NCI-H82 (cell line): ENCODE results near the gene EXOC6B.

Source experiments
- DNase-seq: peaks from one replicate; lab custom pipeline; 2025; lab: John Stamatoyannopoulos, UW

Gene EXOC6B

DNA sequence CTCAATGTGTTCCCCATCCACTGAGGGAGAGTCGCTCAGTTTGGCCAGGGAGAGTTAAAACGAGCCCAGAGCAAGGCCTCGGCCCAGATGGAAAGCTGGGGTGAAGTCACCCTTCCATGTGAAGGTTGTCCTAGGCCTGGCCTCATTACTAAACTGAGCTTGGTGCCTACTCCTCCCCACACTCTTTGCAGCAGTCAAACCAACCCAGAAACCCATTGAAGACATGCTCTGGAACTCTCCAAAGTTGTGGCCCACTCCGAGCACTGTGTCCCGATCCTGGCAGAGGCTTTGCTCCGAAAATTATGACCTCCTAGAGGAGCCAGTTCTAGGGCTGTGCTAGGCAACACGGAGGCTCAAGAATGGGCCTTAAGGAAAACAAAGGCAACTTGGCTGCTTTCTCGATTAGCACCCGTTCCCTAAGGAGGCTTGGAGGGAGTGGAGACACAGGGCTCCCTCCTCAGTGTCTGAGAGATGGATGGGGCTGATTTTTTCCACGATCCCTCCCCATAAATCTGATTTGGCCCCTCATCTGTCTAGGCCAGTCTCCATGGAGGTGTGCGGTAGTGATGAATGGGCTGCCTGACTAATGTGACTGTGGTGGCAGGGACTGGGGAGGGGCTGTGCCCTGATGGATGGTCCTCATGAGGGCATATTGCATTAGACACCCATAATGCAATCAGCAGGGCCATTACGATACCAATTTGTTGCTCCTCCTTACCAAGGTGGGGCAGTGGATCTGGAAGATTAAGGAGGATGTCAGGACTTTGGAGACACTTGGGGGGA, 666.4 kb downstream of the EXOC6B start:
- no peak for DNase-seq

DNA sequence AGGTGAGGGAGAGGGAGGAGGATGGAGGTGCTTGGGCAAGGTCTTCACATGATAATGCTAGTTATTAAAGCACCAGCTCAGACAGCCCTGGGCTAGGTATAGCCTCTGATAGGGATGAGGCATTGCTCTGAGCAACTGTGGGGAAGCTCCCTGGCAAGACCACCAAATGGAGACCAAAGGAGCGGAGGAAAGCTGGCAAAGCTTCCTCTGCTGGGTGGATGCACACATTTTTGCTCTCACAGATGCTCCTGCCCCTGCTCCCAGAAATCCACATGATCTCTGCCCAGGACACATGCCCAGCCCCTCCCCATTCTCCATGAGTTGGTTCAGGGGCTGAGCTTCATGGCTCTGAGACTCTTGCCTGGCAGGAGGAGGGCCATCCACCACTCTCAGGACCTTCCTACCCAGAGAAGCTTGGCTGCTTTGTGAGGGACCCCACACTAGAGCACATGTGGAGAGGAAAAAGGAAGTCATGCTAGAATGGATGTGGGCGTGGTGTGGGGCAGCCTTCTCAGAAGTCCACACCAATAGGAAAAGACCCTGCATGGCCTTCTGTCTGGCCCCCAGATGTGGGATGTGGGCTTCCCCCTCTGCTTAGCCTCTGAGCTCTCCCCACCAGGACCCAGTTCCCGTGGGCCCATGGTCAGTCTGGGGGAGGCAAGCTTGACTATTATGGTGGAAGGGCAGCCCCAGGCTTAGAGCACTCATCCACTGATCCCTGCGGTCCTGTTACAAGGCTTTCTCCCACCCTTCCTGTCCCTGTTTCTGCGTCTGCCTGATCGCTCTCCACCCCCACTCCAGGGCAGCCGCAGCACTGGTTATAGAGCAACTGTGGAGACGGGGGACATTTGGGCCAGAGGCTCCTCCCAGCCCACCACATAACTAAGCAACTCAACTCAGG, 667.7 kb downstream of the EXOC6B start:
- no peak for DNase-seq

DNA sequence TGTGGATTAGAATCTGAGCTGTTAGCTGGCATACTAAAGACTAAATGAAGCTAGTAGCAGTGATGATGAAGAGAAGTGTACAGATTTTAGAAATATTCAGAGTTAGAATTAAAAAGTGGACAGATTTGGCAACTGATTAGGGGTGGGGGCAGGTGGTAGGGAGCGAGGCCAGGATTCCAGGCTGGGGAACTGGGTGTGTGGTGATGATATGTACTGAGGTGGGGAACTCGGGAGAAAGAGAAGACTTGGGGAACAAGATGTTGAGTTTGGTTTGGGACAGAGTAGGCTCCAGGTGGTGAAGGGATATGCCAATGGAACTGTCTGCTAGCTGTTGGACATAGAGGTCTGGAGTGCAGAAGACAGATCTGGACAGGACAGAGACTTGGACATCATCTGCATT, 669.0 kb downstream of the EXOC6B start:
- no peak for DNase-seq

DNA sequence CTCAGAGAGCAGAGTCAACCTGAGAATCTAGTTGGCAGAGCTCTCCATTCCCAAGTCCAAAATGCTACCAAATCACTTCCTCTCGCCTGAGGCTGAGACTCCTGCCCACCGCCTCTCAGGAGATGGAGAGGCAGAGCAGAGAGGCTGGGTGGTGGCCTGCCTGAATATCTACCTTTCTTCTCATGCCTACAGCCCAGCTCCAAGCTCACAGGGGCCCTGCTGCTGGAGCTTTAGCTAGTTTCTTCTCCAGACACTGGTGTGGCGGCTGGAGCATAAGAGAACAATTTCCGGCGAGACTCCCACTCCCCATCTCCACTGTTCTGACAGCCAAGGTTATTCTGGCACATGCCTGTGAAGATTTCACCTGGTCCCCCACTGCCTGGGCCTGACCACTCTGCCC, 670.1 kb downstream of the EXOC6B start:
- DNase-seq: no peak

DNA sequence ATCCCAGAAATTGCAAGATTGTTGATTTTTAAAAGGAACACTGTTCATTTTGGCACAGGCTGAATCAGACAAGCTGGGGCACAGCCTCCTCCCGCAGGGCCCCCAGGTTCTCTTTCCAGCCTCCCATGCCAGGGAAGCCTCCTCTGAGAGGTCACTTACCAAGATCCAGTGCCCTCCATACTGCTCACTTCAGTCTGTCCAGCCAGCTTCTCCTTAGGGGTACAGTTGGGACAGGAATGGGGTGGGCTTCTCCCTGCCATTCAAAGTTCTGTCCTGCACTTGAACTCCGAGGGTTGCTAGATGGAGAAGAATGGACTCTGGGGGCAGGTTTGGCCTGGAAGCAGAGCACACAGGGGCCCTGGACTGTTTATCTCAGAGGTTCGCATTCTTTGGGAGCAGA, 670.7 kb downstream of the EXOC6B start:
- DNase-seq: no peak

DNA sequence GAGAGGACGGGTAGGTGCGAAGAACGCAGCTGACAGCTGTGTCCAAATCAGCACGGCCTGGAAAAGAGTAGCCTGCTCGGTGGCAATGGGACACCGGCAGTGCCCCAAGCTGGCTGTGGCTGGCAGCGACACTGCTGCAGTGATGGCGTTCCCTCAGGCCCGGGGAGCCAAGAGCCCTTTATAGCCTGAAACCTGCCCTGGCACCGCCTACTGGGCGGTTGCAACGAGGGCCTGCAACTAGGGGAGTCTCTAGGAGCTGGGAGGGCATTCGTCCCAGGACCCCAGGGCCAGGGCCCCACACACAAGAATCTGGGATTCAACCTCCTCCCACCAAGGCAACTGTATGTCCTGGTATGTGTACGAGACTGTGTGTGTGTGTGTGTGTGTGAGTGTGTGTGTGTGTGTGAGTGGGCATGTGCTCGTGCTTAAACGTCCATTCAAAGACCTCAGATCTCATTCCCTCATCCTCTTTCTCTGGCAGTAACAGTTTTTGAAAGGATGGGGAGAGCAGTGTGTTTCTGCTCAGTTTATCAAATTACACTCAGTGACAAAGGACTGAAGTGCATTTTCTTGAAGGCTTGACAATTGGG, 671.4 kb downstream of the EXOC6B start:
- no peak for DNase-seq

- no peak for DNase-seq
Observed at GRCh38 chr2:72153924-72154323, 671.9 kb downstream of the EXOC6B start.

- no peak for DNase-seq
Observed at GRCh38 chr2:72153026-72153791, 672.6 kb downstream of the EXOC6B start.

GRCh38 chr2:72150861-72151356, 674.9 kb downstream of the EXOC6B start:
- no peak for DNase-seq

- peak; percentile 83 for DNase-seq
Observed at GRCh38 chr2:72150157-72150860, 675.5 kb downstream of the EXOC6B start.

- DNase-seq: peak; percentile 46
Observed at GRCh38 chr2:72149556-72150156, 676.2 kb downstream of the EXOC6B start.

DNA sequence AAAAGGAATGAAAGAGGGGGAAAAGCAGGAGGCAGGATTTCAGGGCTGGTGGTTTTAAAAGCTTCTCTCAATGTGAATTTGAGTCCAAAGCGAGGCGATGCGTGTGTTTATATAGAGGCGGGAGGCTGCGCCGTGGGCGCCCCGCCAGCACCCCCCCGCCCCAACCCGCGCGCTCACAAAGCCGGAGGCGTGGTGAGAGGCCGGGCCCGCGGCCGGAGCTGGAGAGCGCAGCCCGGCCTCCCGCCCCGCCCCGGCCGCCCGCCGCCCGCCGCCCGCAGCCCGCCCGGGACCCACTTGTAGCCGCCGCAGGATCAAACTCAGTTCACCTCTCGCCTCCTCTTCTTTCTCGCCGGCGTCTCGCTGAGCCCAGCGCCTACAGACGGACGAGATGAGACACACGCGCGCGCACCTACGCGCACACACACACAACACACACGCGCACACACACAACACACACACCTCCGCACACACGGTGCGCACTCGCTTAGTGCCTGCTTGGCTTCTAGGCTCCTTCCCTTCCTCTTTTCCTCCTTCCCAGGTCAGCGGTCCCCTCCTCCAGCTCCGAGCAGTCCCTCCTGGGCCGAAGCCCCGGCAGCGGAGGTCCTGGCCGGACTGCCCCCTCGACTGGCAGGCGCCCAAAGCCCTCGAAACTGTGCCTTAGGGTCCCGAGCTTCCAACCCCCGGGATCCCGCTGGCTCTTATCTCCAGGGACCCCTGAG, 676.8 kb downstream of the EXOC6B start:
- peak; percentile 21 for DNase-seq

DNA sequence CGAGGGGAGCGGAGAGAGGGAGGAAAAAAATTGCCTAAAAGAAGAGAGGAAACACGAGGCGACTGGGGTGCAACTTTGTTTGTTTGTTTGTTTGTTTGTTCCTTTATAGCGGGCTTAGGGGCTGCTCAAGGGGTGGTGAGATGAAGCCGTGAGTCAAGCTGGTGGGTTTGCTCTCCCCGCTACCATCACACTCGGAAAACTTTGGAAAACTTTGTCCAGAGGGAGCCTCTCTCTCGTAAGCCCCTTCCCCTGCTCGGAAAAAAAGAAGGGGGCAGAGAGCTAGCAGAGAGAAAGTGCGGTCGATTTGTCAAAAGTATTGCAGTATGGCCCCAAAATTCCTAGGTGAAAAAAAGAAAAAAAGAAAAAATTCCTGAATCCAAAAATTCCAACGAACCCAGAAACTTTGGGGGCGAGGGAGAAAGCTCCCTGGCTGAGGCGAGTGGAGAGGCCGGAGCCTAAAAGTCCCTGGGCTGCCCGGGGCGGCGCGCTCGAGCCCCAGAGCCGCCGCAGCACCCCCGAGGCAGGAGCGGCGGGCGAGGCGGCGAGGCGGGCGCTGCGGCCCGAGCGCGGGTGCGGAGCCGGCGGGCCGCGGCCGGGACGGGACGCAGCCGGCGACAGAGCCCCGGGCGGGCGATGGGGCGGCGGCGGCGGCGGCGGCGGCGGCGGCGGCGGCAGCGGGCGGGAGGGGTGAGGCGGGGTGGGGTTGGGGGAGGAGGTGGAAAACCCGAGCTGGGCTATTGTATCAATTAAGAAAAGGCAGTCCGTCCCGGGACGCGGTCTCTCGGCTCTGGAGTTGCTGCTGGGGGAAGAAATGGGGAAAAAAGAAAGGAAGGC, 677.6 kb downstream of the EXOC6B start:
- no peak for DNase-seq

GRCh38 chr2:72147303-72147971, 678.4 kb downstream of the EXOC6B start, which contains the start of gene CYP26B1:
TSS of gene CYP26B1 (minus strand) at chr2:72147862. CDS start at chr2:72147834, 28 bp downstream.
- DNase-seq: no peak

DNA sequence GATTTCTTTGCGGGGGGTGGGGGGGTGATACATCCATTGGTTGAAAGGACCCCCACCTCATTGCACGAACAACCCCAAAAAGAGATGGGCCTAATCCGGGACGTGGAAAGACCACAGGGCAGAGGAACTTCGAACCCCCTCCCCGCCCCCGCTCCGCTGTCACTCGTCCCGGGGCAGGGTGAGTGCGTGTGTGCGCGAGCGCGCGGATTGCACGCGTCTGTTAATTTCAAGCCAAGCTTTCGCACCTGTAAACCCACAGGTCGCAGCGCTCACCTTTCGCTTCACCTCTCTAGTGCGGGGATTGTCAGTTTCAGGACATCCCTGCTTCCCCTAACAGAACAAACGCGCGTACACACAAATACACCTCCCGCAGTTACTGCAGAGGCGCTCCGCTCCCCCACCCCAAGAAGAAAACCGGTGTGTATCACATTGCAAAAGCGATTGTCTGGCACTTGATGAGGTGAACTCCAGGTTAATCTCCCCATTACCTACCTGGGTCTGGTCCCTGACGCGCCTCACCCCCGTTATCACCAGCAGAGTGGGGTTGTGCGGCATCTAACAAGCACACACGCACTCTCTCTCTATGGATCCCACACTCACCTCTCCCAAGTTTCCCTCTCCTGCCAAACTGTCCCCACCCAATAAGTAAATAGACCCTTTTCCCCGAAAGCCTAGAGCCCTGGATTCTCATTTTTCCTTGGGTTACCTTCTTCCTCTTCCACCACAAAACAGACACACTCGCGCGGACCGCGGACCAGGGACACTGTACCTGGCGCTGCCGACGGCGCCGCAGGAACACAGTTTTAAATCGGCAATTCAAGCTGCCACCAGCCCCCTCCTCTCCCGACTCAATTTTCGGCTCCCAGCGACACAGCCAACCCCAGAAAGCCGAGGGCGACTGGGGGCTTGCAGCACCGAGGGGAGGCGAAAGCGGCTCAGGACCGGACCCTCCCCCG, 679.2 kb downstream of the EXOC6B start:
- no peak for DNase-seq

GRCh38 chr2:72145658-72146329, 680.0 kb downstream of the EXOC6B start:
- no peak for DNase-seq

- peak; percentile 56 for DNase-seq
Observed at GRCh38 chr2:72145289-72145657, 680.6 kb downstream of the EXOC6B start.
